Forelimb muscle (tissue), 1 donor: ENCODE measurements around the gene KRT14. TPM values are rescaled to one million over a fixed set of nuclear protein-coding genes. Genes with fewer than 3 reads are reported as not detected.
"Not testable (repeated sequence)": the region's sequence is repeated elsewhere in the genome, so short reads cannot be mapped to it uniquely, and the experiment has no call there.

Experiments
- DNase-seq: peaks from one replicate; pipeline ENCODE4 v3.0.0-alpha.2; 2013; ENCODE audit warnings: low read depth
- polyA plus RNA-seq: library from polyadenylated mRNA; unstranded; fragments of 120-200 nt; gene quantifications from one replicate; pipeline ENCODE4 v1.2.1, GENCODE V29; 2013; ENCODE audit not compliant: insufficient read length

The KRT14 gene
- not detected for polyA plus RNA-seq

- no peak for DNase-seq
These were observed at the start of gene KRT14 for GRCh38 chr17:41586863-41587495. KRT14 (minus strand) TSS chr17:41586895; CDS start chr17:41586834, 61 bp downstream.

- no peak for DNase-seq
These were observed 48.7 kb upstream of the KRT14 start for GRCh38 chr17:41635121-41636097.

GRCh38 chr17:41634639-41635038, 47.9 kb upstream of the KRT14 start:
- no peak for DNase-seq

GRCh38 chr17:41633556-41634199, 47.0 kb upstream of the KRT14 start:
- DNase-seq: no peak

GRCh38 chr17:41632482-41633105, 45.9 kb upstream of the KRT14 start:
- DNase-seq: no peak

- no peak for DNase-seq
These were observed 45.2 kb upstream of the KRT14 start for GRCh38 chr17:41631898-41632285.

GRCh38 chr17:41631025-41631897, 44.6 kb upstream of the KRT14 start:
- no peak for DNase-seq

- no peak for DNase-seq
These were observed 43.4 kb upstream of the KRT14 start for GRCh38 chr17:41629826-41630670.

- no peak for DNase-seq
These were observed 42.6 kb upstream of the KRT14 start for GRCh38 chr17:41629316-41629715.

- DNase-seq: not testable (repeated sequence)
These were observed 42.0 kb upstream of the KRT14 start for GRCh38 chr17:41628621-41629255.

GRCh38 chr17:41628073-41628370, 41.3 kb upstream of the KRT14 start:
- DNase-seq: not testable (repeated sequence)

- DNase-seq: no peak
These were observed 40.8 kb upstream of the KRT14 start for GRCh38 chr17:41627316-41628072.

GRCh38 chr17:41626914-41627295, 40.2 kb upstream of the KRT14 start:
- DNase-seq: not testable (repeated sequence)

- DNase-seq: not testable (repeated sequence)
These were observed 39.6 kb upstream of the KRT14 start for GRCh38 chr17:41626028-41626913.

- DNase-seq: no peak
These were observed 38.9 kb upstream of the KRT14 start for GRCh38 chr17:41625602-41626001.

GRCh38 chr17:41624208-41625101, 37.8 kb upstream of the KRT14 start, which contains the start of gene KRT17:
KRT17 (minus strand) TSS chr17:41624575; CDS start chr17:41624509, 66 bp downstream.
- DNase-seq: no peak
